MM.1S (cell line): Measurements from ENCODE around the gene RIMKLA.

ENCODE experiments used
- CTCF ChIP-seq: fragments of 300-600 bp; sonication (generic); IDR thresholded peaks from 2 replicates; pipeline ENCODE4 v1.5.1; 2016; ENCODE audit warnings: antibody characterized with exemption, low read length, mixed read lengths
- EZH2 ChIP-seq: fragments of 300-600 bp; sonication (generic); optimal IDR thresholded peaks from 2 replicates; pipeline ENCODE3; 2017; ENCODE audit warnings: low read depth, mild to moderate bottlenecking, antibody characterized with exemption, low read length, mixed read lengths
- EZH2phosphoT487 ChIP-seq: fragments of 300-600 bp; sonication (generic); IDR thresholded peaks from 2 replicates; pipeline ENCODE4 v1.6.1; 2018; ENCODE audit warnings: antibody characterized with exemption, low read length

GRCh38 chr1:42434340-42434739 is 53.7 kb downstream of the RIMKLA start:
- TF ChIP-seq CTCF (no peak), EZH2 (no peak), EZH2phosphoT487 (no peak)
